ENCODE measurements around the gene CIB1. TPM values are rescaled to one million over a fixed set of nuclear protein-coding genes. Genes with fewer than 3 reads are reported as not detected.

CIB1 gene
- total RNA-seq, 2 donors from 2014 or later: 36.6 to 59.0 TPM

DNA sequence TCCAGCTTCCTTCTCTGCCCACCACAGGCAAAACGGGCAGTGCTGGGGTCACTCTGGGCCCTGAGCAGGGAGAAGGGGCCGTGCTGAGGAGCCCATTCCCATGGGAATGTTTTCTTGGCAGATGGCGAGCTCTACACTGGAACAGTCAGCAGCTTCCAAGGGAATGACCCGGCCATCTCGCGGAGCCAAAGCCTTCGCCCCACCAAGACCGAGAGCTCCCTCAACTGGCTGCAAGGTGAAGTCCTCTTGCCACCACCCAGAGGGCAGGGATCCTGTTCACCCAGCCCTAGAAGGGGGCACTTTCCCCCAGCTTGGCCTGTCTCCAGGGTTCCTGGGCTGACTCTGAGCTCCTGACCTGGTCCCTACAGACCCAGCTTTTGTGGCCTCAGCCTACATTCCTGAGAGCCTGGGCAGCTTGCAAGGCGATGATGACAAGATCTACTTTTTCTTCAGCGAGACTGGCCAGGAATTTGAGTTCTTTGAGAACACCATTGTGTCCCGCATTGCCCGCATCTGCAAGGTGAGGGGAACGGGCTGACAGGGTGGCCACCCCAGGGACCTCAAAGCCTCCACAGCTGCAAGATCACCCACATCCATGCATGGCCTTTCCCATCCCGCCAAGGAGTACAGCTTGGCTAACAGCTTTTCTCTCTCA is 12.4 kb downstream of the CIB1 start:
- Histone ChIP-seq H3K27ac (peak overlapping the region; percentile 12 to 63 (median 62)), H3K9me3 (no peaks in the 10 kb centered on the region), H3K36me3 (replicated peaks in 1 of 2; ENCODE audit: insufficient read depth in 1 of 2, low read depth in 2 of 2) (peaks cover 7 to 28% of the 10 kb centered on the region in 2 donors), H3K4me3 (no peak overlapping the region), H3K4me1 (peaks cover 24% of the 10 kb centered on the region), H3K27me3 (no peaks in the 10 kb centered on the region)
- intact Hi-C loops (cut with DNase I): loop anchor here (5.0 kb wide), 1 partner anchor 79 kb away; no protein-coding TSS in a partner anchor
- DNase-seq: peak; percentile 85 to 89 (median 88)
- TF ChIP-seq, protein P1, sequence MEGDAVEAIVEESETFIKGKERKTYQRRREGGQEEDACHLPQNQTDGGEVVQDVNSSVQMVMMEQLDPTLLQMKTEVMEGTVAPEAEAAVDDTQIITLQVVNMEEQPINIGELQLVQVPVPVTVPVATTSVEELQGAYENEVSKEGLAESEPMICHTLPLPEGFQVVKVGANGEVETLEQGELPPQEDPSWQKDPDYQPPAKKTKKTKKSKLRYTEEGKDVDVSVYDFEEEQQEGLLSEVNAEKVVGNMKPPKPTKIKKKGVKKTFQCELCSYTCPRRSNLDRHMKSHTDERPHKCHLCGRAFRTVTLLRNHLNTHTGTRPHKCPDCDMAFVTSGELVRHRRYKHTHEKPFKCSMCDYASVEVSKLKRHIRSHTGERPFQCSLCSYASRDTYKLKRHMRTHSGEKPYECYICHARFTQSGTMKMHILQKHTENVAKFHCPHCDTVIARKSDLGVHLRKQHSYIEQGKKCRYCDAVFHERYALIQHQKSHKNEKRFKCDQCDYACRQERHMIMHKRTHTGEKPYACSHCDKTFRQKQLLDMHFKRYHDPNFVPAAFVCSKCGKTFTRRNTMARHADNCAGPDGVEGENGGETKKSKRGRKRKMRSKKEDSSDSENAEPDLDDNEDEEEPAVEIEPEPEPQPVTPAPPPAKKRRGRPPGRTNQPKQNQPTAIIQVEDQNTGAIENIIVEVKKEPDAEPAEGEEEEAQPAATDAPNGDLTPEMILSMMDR (IDR thresholded peaks at IDR 0.05): peak; percentile 67 to 91 (median 81)
- TF ChIP-seq POLR2A (IDR thresholded peaks at IDR 0.05): no peak
- 34 to 66% methylated on average over 3 to 14 of the region's 14 CpGs for WGBS, 2 donors
- peak; percentile 94 for ATAC-seq

DNA sequence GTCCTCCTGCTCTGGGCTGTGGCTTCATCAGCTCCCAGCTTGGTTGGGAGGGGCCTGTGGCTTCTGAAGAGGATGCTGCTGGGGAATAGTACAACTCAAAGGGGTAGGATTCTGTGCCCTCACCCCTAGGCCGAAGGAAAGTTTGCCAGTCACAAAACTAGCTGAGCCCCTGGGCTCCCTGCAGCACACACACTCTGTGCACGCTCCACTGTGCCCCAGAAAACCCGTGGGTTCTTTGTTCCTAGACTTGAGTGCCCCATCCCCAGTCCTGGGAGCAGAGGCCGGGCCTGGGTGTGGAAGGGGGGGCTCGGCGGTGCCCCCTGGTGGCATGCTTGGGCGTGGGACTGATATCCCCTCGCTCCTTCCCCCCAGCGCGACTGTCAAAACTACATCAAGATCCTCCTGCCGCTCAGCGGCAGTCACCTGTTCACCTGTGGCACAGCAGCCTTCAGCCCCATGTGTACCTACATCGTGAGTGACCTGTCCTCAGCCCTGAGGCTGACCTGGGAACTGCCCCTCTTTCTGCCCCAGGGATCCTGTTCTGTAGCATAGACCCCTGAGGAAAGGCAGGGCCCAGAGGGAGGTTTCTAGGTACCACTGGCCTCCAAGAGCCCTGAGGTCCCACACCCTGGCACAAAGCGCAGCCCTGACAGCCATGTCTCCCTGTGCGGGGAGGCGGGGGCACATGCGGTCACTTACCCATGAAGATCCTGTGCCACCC is 14.2 kb downstream of the CIB1 start:
- ATAC-seq: peak; percentile 25
- peak; percentile 33 to 67 (median 48) for DNase-seq
- TF ChIP-seq, protein P1 (IDR thresholded peaks at IDR 0.05): peak; percentile 40 to 65 (median 52)
- TF ChIP-seq POLR2A (IDR thresholded peaks at IDR 0.05): no peak
- WGBS, 2 donors: 50 to 98% methylated on average over 5 to 17 of the region's 17 CpGs
- Histone ChIP-seq H3K27me3 (no peaks in the 10 kb centered on the region), H3K27ac (peak overlapping the region in 1 of 4 donors; percentile 22), H3K9me3 (no peaks in the 10 kb centered on the region), H3K4me3 (no peak overlapping the region), H3K36me3 (replicated peaks in 1 of 2; ENCODE audit: insufficient read depth in 1 of 2, low read depth in 2 of 2) (peaks cover 1 to 12% of the 10 kb centered on the region in 2 donors), H3K4me1 (peaks cover 32% of the 10 kb centered on the region)
- intact Hi-C loops (cut with DNase I): loop anchor here (5.0 kb wide), 1 partner anchor 77 kb away; no protein-coding TSS in a partner anchor

DNA sequence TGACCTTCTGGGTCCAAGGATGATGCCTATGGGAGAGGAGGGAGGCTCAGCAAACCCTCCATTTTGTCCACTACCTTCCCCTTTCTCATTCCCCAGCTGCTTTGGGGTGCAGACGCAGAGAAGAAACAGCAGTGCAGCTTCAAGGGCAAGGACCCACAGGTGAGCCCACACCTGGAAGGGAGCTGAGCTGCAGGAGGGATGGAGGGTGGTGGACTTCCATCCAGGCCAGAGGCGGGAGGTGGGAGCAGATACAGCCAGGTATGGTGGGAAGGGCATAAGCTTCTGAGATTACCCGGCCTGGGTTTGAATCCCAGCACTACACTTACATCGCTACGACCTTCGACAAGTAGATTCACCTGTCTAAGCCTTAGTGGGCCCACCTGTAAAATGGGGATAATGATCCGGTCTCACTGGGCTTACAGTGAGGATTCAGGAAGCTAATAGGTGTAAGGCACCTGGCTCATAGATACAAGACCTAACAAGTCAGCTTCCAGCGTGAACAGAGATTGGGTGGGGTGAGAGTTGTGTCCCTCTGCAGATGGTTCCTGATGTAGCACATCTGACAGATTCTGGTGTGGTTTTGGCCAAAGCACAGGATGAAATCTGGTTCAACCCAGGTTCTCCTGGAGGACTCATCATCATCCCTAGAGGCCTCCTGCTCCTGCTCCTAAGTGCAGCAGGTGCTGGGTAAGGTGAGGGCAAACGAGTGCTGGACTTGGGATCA is 15.9 kb downstream of the CIB1 start:
- Histone ChIP-seq H3K4me1 (peaks cover 50% of the 10 kb centered on the region), H3K27me3 (no peaks in the 10 kb centered on the region), H3K4me3 (no peak overlapping the region), H3K36me3 (replicated peaks in 1 of 2; ENCODE audit: insufficient read depth in 1 of 2, low read depth in 2 of 2) (peaks cover 0 to 5% of the 10 kb centered on the region in 2 donors), H3K9me3 (no peaks in the 10 kb centered on the region), H3K27ac (no peak overlapping the region)
- no peak for DNase-seq
- TF ChIP-seq POLR2A (IDR thresholded peaks at IDR 0.05): no peak
- TF ChIP-seq, protein P1 (IDR thresholded peaks at IDR 0.05): no peak
- 90 to 91% methylated on average over 7 to 9 of the region's 9 CpGs for WGBS, 2 donors
- intact Hi-C loops (cut with DNase I): no loop called here
- ATAC-seq: no peak

DNA sequence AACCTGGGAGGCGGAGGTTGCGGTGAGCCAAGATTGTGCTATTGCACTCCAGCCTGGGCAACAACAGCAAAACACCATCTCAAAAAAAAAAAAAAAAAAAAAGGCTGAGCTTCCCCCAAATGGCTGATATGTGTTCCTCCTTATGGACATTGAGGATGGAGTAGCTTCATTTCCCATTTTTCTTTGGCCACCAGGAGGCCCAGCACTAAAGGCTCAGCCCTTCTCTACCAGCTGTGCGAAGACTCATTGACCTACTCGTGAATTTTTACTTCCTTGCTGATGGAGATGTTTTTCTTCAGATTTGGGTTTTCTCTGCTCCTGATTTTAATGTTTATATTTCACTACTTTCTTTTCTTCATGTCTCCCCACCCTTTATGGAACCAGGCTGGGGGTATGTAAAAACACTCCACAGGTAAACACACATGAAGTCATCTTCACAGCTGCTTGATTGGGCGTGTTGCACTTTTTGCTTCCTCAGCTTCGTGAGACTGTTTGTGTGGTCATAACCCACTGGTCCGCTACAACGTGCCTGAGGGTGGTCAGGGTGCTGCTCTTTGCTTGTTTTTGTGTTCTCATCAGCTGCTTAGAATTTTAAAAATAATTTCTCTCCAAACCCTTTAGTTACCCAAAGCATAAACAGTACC is 19.1 kb downstream of the CIB1 start:
- 70 to 71% methylated on average over 8 of the region's 8 CpGs for WGBS, 2 donors
- Histone ChIP-seq H3K4me3 (no peak overlapping the region), H3K27me3 (no peaks in the 10 kb centered on the region), H3K4me1 (peaks cover 65% of the 10 kb centered on the region), H3K27ac (peak overlapping the region in 3 of 4 donors; percentile 90 to 92 (median 92)), H3K9me3 (no peaks in the 10 kb centered on the region), H3K36me3 (replicated peaks in 1 of 2; ENCODE audit: insufficient read depth in 1 of 2, low read depth in 2 of 2) (peaks cover 0 to 5% of the 10 kb centered on the region in 2 donors)
- DNase-seq (peak in 1 of 4 donors; percentile 41), ATAC-seq (no peak)
- TF ChIP-seq, protein P1 (IDR thresholded peaks at IDR 0.05): peak in 3 of 7 experiments; percentile 25 to 41 (median 37)
- TF ChIP-seq POLR2A (IDR thresholded peaks at IDR 0.05): no peak
- intact Hi-C loops (cut with DNase I): loop anchor here (5.0 kb wide), 1 partner anchor 52 kb away; no protein-coding TSS in a partner anchor
